Activated CD8-positive, alpha-beta memory T cell treated with anti-CD3 and anti-CD28 coated beads for 36 hours (primary cell): ENCODE measurements around the gene MEP1B. TPM values are rescaled to one million over a fixed set of nuclear protein-coding genes. Genes with fewer than 3 reads are reported as not detected.
"Not testable (repeated sequence)": the region's sequence is repeated elsewhere in the genome, so short reads cannot be mapped to it uniquely, and the experiment has no call there.

Source experiments
- CTCF ChIA-PET: fragments of 350-600 bp; sonication (Branson Sonifier 250); formaldehyde crosslinking; loops from one replicate; lab custom pipeline; 2021; ENCODE audit warnings: antibody characterized with exemption; lab: Charles Lee
- POLR2A ChIA-PET: fragments of 350-600 bp; sonication (Branson Sonifier 250); formaldehyde crosslinking; loops from one replicate; lab custom pipeline; 2021; ENCODE audit warnings: antibody characterized with exemption; lab: Charles Lee
- total RNA-seq, 2 experiments: library from RNA; stranded (reverse); gene quantifications; one replicate each; pipeline ENCODE4 v1.2.3, GENCODE V29; 2021

Gene MEP1B
- not detected for total RNA-seq

DNA sequence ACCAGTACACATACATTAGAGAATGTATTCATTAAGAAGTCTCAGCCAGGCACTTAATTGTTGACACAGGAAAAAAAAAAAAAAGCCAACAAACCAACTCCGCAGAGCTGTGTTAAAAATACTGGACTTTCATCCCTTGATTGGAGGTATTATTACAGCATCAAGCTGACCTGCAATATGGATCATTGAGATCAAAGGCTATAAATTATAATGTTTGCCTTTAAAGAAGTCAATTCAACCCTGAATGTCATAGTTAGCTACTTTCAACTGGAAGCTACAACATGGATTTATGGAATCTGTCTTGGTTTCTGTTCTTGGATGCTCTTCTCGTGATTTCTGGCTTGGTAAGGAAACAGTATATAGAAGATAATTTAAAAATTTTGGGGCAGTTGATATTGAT lies at the start of gene MEP1B:
MEP1B (plus strand) TSS at position 250 of the 400 bp plus-strand sequence; CDS start at position 282, 32 bp downstream.
- ChIA-PET CTCF (no interaction called here), POLR2A (no interaction called here)

DNA sequence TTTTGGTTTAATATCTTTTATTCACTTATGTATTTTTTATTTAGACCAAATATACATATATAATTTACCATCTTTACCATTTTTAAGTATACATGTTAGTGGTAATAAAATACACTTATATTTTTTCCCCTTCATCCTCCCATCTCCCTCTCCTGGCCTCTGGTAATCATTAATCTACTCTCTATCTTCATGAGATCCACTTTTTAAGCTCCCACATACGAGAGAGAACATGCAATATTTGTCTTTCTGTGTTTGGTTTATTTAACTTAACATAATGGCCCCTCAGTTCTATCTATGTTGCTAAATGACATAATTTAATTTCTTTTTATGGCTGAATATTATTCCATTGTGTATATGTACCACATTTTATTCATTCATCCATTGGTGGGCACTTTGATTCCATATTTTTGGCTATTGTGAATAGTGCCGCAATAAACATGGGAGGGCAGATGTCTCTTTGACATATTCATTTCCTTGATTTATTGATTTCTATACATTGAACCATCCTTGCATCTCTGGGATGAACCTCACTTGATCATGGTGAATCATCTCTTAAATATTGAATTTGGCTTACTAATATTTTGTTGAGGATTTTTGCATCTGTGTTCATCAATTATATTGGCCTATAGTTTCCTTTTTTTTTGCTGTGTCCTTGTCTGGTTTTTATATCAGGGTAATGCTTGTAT lies 41.5 kb upstream of the MEP1B start:
- POLR2A ChIA-PET = no interaction called here
- CTCF ChIA-PET = no interaction called here

- POLR2A ChIA-PET = no interaction called here
These were observed 37.0 kb upstream of the MEP1B start for GRCh38 chr18:32152705-32153448.

GRCh38 chr18:32156855-32157254 lies 33.0 kb upstream of the MEP1B start:
- POLR2A ChIA-PET = interaction anchor here (0.6 kb wide), 1 partner anchor 14 kb away, joined by 9 read pairs; no protein-coding TSS in a partner anchor
- CTCF ChIA-PET = no interaction called here

More at GRCh38 chr18:32152705-32153448, 37.0 kb upstream of the MEP1B start:
- CTCF ChIA-PET = no interaction called here

- ChIA-PET CTCF (interaction anchor here (0.8 to 1.3 kb wide), 8 partner anchors 11 to 610 kb away, joined by 3 to 14 read pairs (median 3); no protein-coding TSS in a partner anchor), POLR2A (no interaction called here)
These were observed 32.3 kb upstream of the MEP1B start for GRCh38 chr18:32157580-32157979.

DNA sequence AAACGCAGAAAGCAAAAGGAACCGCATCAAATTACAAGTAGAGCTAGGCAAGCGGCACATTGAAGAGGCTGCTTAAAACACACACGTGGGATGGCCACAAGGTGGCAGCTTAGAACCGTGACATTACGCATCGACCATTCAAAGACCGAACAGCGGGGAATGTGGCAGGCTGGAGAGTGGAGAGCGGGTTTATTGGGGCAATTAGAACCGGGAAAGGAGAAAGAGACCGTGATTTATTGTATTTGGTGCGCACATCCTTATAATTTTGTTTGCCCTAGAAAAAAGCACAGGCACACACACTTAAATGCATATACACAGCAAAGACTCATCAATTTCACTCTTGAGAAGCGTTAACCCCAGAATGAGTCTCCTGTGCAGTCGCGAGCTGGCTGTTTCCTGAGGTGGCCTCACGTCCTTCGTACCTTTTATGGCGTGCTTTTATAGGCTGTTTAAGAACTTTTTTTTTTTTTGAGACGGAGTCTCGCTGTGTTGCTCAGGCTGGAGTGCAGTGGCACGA lies 31.7 kb upstream of the MEP1B start:
- ChIA-PET POLR2A (interaction anchor here (0.6 kb wide), 1 partner anchor 14 kb away, joined by 3 read pairs; no protein-coding TSS in a partner anchor), CTCF (interaction anchor here (0.7 to 1.3 kb wide), 9 partner anchors 11 to 609 kb away, joined by 3 to 14 read pairs (median 3); no protein-coding TSS in a partner anchor)

DNA sequence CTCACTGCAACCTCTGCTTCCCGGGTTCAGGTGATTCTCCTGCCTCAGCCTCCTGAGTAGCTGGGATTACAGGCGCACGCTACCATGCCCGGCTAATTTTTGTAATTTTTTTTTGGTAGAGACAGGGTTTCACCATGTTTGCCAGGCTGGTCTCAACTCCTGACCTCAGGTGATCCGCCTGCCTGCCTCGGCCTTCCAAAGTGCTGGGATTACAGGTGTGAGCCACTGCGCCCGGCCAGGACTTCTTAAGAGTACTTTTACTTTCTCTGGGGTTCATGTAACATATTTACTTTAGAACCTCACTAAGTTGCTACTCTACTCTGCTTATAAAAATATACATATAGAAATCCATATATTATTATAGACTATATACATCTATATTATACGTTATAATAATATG lies 31.2 kb upstream of the MEP1B start:
- CTCF ChIA-PET = interaction anchor here (0.7 to 1.3 kb wide), 6 partner anchors 130 to 398 kb away, joined by 3 to 14 read pairs (median 6); no protein-coding TSS in a partner anchor

DNA sequence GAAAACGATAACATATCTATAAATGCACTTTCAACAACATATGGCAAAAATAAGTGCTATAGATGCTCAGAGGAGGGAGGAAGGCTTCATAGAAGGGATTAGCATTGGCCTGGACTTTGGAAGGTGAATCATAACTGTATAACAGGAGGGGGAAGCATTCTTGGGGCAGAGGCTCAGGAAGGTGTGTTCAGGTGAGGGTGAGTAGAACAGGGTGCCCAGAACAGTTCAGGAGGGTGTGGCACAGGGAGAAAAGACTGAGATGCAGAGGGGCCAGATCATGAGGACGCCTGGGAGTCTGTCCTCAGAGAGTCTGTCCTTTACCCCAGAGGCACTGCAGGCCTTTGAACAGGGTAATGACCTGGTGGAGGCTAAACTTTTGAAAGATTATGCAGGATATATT lies 29.3 kb upstream of the MEP1B start:
- ChIA-PET POLR2A (no interaction called here), CTCF (no interaction called here)

More for the DNA sequence above, 31.2 kb upstream of the MEP1B start:
- POLR2A ChIA-PET = not testable (repeated sequence)

DNA sequence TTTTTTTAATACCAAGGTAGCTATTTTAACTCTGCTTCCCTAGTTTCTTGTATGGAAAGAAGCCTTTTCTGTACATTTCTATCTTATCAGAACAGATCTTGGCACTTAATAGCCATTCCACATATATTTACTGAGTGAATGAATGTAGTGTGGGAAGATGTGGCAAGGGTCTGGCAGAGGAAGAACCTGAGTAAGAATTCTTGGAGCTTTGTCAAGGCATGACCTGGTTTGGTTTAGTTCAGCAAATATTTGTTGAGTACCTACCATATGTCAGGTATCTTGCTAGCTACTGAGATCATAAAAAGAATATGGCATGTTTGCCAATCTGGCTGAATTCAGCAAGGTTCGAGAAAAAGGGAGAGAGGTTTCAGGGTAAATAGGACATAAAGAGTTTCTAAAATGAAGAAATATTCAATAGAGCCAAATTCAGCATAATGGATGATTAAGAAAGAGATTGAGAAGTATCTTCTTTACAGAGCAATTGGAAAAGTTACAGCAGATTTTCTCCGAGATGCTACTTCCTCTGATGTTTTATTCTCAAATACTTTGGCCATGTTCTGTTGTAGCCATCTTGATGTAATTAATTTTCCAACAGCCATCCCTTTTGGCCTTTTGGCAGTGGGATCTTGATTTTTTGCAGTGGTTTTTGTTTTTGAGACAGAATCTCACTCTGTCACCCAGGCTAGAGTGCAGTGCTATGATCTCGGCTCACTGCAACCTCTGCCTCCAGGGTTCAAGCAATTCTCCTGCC lies 21.7 kb upstream of the MEP1B start:
- ChIA-PET POLR2A (no interaction called here), CTCF (interaction anchor here (1.3 to 1.8 kb wide), 2 partner anchors 10 to 384 kb away, joined by 3 to 5 read pairs; no protein-coding TSS in a partner anchor)

DNA sequence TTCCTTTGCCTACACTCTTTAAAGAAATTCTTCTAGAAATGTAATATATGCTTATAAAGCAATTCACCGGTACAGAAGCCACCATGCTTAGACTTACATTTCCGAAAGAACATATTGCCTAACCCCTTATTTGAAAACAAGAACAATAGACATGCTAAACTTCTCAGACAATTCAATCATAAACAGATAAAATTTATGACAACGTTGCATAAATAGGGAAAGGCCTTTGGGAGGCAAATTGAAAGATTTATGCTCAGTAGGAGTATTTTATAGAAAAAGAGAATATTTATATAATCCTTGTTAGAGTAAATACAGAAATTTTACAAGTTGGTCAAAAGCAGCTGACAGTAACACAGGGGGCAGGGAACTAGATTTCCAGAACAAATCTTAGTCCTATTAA lies 16.2 kb upstream of the MEP1B start:
- ChIA-PET CTCF (no interaction called here), POLR2A (no interaction called here)

GRCh38 chr18:32174719-32175118 lies 15.1 kb upstream of the MEP1B start:
- CTCF ChIA-PET = no interaction called here
- POLR2A ChIA-PET = no interaction called here

DNA sequence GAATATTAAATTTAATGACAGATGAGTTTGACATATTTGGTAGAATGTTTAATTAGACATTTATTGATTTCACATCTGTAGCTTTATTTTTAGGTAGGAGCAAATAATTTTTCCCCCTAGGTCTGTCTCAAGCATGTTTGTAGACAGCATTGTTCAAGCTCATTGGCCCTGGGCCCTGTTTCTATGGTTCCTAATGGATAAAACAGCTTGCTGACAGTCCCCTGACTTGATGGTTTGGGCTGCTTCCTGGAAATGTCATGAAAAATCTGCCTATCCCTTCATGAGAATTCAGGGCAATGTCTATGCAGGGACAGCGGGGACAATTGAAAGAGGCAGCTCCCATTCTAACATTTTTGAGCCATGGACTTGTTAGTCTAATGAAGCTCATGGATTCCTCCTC lies 14.6 kb upstream of the MEP1B start:
- ChIA-PET CTCF (no interaction called here), POLR2A (no interaction called here)

- POLR2A ChIA-PET, CTCF ChIA-PET: not testable (repeated sequence)
These were observed 13.1 kb upstream of the MEP1B start for GRCh38 chr18:32176745-32177144.

DNA sequence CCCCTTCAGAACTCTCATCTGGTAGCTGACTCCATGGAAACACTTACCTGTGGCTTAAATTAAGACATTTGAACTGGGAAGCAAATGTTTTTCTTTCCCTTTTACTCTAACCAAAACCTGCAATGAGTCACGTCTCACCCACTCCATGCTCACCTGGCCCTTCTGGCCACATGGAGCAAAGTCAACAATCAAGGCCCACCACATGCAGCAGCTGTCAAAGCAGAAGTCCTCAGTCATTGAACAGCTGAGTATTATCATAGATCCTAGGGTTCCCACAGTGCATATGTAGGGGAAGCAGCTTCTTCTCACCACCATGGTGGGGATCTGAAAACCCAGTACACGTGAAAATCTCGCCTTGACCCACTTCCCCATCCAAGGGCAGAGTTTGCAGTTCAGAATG lies 12.3 kb upstream of the MEP1B start:
- CTCF ChIA-PET = no interaction called here
- POLR2A ChIA-PET = no interaction called here

DNA sequence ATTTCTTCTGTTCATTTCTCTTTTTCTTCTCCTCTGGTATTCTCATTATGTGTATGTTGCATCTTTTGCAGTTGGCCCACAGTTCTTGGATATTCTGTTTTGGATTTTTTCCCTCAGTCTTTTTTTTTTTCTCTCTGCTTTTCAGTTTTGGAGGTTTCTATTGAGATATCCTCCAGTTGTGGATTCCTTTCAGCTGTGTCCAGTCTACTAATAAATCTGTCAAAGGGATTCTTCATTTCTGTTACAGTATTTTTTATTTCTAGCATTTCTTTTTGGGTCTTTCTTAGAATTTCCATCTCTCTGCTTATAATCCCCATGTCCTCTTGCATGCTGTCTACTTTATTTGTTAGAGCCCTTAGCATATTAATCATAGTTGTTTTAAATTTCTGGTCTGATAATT lies 6.3 kb upstream of the MEP1B start:
- POLR2A ChIA-PET = no interaction called here

GRCh38 chr18:32190209-32190608 lies 370 bp downstream of the MEP1B start:
- ChIA-PET CTCF (no interaction called here), POLR2A (no interaction called here)

More for the DNA sequence above, 6.3 kb upstream of the MEP1B start:
- CTCF ChIA-PET = no interaction called here

- ChIA-PET POLR2A (no interaction called here), CTCF (no interaction called here)
These were observed 6.3 kb downstream of the MEP1B start for GRCh38 chr18:32195881-32196815.

GRCh38 chr18:32200766-32201165 lies 10.9 kb downstream of the MEP1B start:
- POLR2A ChIA-PET = no interaction called here
- CTCF ChIA-PET = no interaction called here
